WTC11 (cell line): ENCODE results near the gene P2RX1. TPM values are rescaled to one million over a fixed set of nuclear protein-coding genes. Genes with fewer than 3 reads are reported as not detected.
"Not testable (repeated sequence)": the region's sequence is repeated elsewhere in the genome, so short reads cannot be mapped to it uniquely, and the experiment has no call there.

Experiments
- ATAC-seq: fragments of 200-7000 bp; cut with Tn5 transposase; 2 replicates; pipeline ENCODE4 v1.10.0; 2021; ENCODE audit warnings: mild to moderate bottlenecking, moderate library complexity
- CTCF ChIA-PET: fragments of 300-600 bp; sonication (Branson Sonifier 250); formaldehyde crosslinking; loops from one replicate; lab custom pipeline; 2021; ENCODE audit warnings: antibody characterized with exemption; lab: Charles Lee
- POLR2A ChIA-PET: fragments of 350-600 bp; sonication (Branson Sonifier 250); formaldehyde crosslinking; loops from one replicate; lab custom pipeline; 2021; ENCODE audit warnings: antibody characterized with exemption; lab: Charles Lee
- DNase-seq: peaks from one replicate; pipeline ENCODE4 v3.0.0; 2021; ENCODE audit warnings: low spot score
- H3K27ac Mint-ChIP-seq: 2 replicates; pipeline ENCODE4 v1.8.0; 2021; ENCODE audit warnings: mixed read lengths
- H3K27me3 Mint-ChIP-seq: 2 replicates; pipeline ENCODE4 v1.8.0; 2021; ENCODE audit warnings: low read depth, mild to moderate bottlenecking, moderate library complexity, mixed read lengths
- H3K36me3 Mint-ChIP-seq: 2 replicates; pipeline ENCODE4 v1.8.0; 2021; ENCODE audit warnings: mixed read lengths
- H3K4me1 Mint-ChIP-seq: 2 replicates; pipeline ENCODE4 v1.8.0; 2022; ENCODE audit warnings: mixed read lengths
- H3K4me3 Mint-ChIP-seq: 2 replicates; pipeline ENCODE4 v1.8.0; 2021; ENCODE audit warnings: mild to moderate bottlenecking, moderate library complexity, mixed read lengths
- H3K9me3 Mint-ChIP-seq: 2 replicates; pipeline ENCODE4 v1.8.0; 2021; ENCODE audit warnings: mixed read lengths
- CREM ChIP-seq: sonication (generic); formaldehyde crosslinking; IDR thresholded peaks from 2 replicates; pipeline ENCODE4 v1.8.1; 2022; ENCODE audit warnings: mild to moderate bottlenecking, missing genetic modification reagents, moderate library complexity
- FOXP1 ChIP-seq: sonication (generic); formaldehyde crosslinking; IDR thresholded peaks from 2 replicates; pipeline ENCODE4 v1.8.0; 2022; ENCODE audit warnings: missing genetic modification reagents, mild to moderate bottlenecking, moderate library complexity, borderline replicate concordance
- GABPB1 ChIP-seq: sonication (generic); formaldehyde crosslinking; IDR thresholded peaks from 2 replicates; pipeline ENCODE4 v1.8.1; 2023; ENCODE audit warnings: mild to moderate bottlenecking, missing genetic modification reagents
- IRF2 ChIP-seq: sonication (generic); formaldehyde crosslinking; IDR thresholded peaks from 2 replicates; pipeline ENCODE4 v1.8.0; 2022; ENCODE audit warnings: low read depth, missing genetic modification reagents, borderline replicate concordance
- JAZF1 ChIP-seq: fragments of 250-450 bp; sonication (Bioruptor Pico); IDR thresholded peaks from 2 replicates; pipeline ENCODE4 v1.9.0; 2021; ENCODE audit warnings: moderate library complexity, mild to moderate bottlenecking, inconsistent platforms
- JUN ChIP-seq: sonication (generic); formaldehyde crosslinking; IDR thresholded peaks from 2 replicates; pipeline ENCODE4 v1.8.0; 2023; ENCODE audit warnings: mild to moderate bottlenecking, missing genetic modification reagents
- KAT7 ChIP-seq: sonication (generic); formaldehyde crosslinking; IDR thresholded peaks from 2 replicates; pipeline ENCODE4 v1.8.1; 2023; ENCODE audit warnings: missing genetic modification reagents, mild to moderate bottlenecking, borderline replicate concordance
- MYBL2 ChIP-seq: sonication (generic); formaldehyde crosslinking; IDR thresholded peaks from 2 replicates; pipeline ENCODE4 v1.8.1; 2023; ENCODE audit warnings: mild to moderate bottlenecking, moderate library complexity, missing genetic modification reagents
- NFE2L1 ChIP-seq: sonication (generic); formaldehyde crosslinking; IDR thresholded peaks from 2 replicates; pipeline ENCODE4 v1.8.1; 2023; ENCODE audit warnings: missing genetic modification reagents
- NR3C1 ChIP-seq: sonication (generic); formaldehyde crosslinking; conservative IDR thresholded peaks from 2 replicates; pipeline ENCODE4 v1.8.1; 2023; ENCODE audit warnings: low read depth, mild to moderate bottlenecking, missing genetic modification reagents
- ZNF121 ChIP-seq: sonication (generic); formaldehyde crosslinking; IDR thresholded peaks from 2 replicates; pipeline ENCODE4 v1.8.0; 2023; ENCODE audit warnings: missing genetic modification reagents
- ZNF232 ChIP-seq: sonication (generic); formaldehyde crosslinking; IDR thresholded peaks from 2 replicates; pipeline ENCODE4 v1.8.0; 2022; ENCODE audit warnings: mild to moderate bottlenecking, missing genetic modification reagents
- ZNF263 ChIP-seq: sonication (generic); formaldehyde crosslinking; IDR thresholded peaks from 2 replicates; pipeline ENCODE4 v1.8.1; 2022; ENCODE audit warnings: low read depth, mild to moderate bottlenecking, moderate library complexity, missing genetic modification reagents
- ZNF396 ChIP-seq: fragments of 250-450 bp; sonication (Bioruptor Pico); IDR thresholded peaks from 2 replicates; pipeline ENCODE4 v1.8.0; 2021; ENCODE audit warnings: mild to moderate bottlenecking, moderate library complexity, borderline replicate concordance
- ZNF423 ChIP-seq: fragments of 250-450 bp; sonication (Bioruptor Pico); IDR thresholded peaks from 2 replicates; pipeline ENCODE4 v2.1.2; 2022; ENCODE audit warnings: mild to moderate bottlenecking, moderate library complexity
- total RNA-seq: library from RNA; stranded (reverse); gene quantifications from 3 replicates; pipeline ENCODE4 v1.2.3, GENCODE V29; 2021
- TF ChIP-seq, protein P1 (sequence below): sonication (generic); formaldehyde crosslinking; conservative IDR thresholded peaks from 2 replicates; pipeline ENCODE4 v1.8.1; 2023; ENCODE audit warnings: mild to moderate bottlenecking, low read depth, missing genetic modification reagents, moderate library complexity
- TF ChIP-seq, protein P2 (sequence below): fragments of 250-450 bp; sonication (Bioruptor Pico); conservative IDR thresholded peaks from 2 replicates; pipeline ENCODE4 v1.9.0; 2021; ENCODE audit warnings: mild to moderate bottlenecking
- TF ChIP-seq, protein P3 (sequence below): sonication (generic); formaldehyde crosslinking; IDR thresholded peaks from 2 replicates; pipeline ENCODE4 v1.8.1; 2023; ENCODE audit warnings: mild to moderate bottlenecking, moderate library complexity, missing genetic modification reagents
- TF ChIP-seq, protein P4 (sequence below): sonication (generic); formaldehyde crosslinking; IDR thresholded peaks from 2 replicates; pipeline ENCODE4 v1.8.0; 2022; ENCODE audit warnings: mild to moderate bottlenecking, missing genetic modification reagents

Gene P2RX1
- total RNA-seq, 1 experiment from 2014 or later: 0.07 TPM

DNA sequence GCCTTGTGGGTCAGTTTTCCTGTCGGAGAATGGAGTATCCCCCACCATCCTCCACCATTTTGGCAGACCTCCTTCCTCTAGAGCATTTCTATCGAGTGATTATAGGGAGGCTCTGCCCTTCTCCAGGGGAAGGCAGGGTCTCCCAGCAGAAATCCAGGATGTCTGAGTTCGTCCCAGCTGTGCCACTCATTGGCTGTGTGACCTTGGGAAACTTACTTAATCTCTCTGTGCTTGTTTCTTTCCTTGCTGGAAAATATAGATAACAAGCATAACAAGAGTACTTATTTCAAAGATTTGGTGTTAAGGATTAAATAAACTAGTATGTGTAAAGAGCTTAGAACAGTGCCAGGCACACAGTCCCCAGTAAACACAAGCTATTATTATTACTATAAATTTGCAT lies 33.2 kb upstream of the P2RX1 start:
- H3K4me3 Mint-ChIP-seq: no peak overlapping the region
- no peak for DNase-seq
- H3K27ac Mint-ChIP-seq: no peak overlapping the region
- no peaks in the 10 kb centered on the region; the same call in 1 of the 2 replicates for H3K36me3 Mint-ChIP-seq
- no peak for ATAC-seq
- no peak for TF ChIP-seq JAZF1 (CRISPR knock-in tag)
- TF ChIP-seq IRF2 (CRISPR knock-in tag): no peak
- TF ChIP-seq, protein P1, sequence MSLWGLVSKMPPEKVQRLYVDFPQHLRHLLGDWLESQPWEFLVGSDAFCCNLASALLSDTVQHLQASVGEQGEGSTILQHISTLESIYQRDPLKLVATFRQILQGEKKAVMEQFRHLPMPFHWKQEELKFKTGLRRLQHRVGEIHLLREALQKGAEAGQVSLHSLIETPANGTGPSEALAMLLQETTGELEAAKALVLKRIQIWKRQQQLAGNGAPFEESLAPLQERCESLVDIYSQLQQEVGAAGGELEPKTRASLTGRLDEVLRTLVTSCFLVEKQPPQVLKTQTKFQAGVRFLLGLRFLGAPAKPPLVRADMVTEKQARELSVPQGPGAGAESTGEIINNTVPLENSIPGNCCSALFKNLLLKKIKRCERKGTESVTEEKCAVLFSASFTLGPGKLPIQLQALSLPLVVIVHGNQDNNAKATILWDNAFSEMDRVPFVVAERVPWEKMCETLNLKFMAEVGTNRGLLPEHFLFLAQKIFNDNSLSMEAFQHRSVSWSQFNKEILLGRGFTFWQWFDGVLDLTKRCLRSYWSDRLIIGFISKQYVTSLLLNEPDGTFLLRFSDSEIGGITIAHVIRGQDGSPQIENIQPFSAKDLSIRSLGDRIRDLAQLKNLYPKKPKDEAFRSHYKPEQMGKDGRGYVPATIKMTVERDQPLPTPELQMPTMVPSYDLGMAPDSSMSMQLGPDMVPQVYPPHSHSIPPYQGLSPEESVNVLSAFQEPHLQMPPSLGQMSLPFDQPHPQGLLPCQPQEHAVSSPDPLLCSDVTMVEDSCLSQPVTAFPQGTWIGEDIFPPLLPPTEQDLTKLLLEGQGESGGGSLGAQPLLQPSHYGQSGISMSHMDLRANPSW (CRISPR knock-in tag): no peak
- no peak for TF ChIP-seq ZNF423
- TF ChIP-seq ZNF232: no peak
- no peak for TF ChIP-seq ZNF396 (CRISPR knock-in tag)
- TF ChIP-seq NR3C1 (CRISPR knock-in tag): no peak
- TF ChIP-seq KAT7 (CRISPR knock-in tag): no peak
- TF ChIP-seq JUN: no peak
- TF ChIP-seq CREM (CRISPR knock-in tag): no peak
- no peak for TF ChIP-seq MYBL2 (CRISPR knock-in tag)
- H3K27me3 Mint-ChIP-seq: no peaks in the 10 kb centered on the region
- CTCF ChIA-PET: interaction anchor here (0.9 to 2.5 kb wide), 3 partner anchors 13 to 55 kb away, joined by 3 to 7 read pairs (median 5); no protein-coding TSS in a partner anchor
- no peaks in the 10 kb centered on the region for H3K9me3 Mint-ChIP-seq
- H3K4me1 Mint-ChIP-seq: no peaks in the 10 kb centered on the region
- POLR2A ChIA-PET: no interaction called here

DNA sequence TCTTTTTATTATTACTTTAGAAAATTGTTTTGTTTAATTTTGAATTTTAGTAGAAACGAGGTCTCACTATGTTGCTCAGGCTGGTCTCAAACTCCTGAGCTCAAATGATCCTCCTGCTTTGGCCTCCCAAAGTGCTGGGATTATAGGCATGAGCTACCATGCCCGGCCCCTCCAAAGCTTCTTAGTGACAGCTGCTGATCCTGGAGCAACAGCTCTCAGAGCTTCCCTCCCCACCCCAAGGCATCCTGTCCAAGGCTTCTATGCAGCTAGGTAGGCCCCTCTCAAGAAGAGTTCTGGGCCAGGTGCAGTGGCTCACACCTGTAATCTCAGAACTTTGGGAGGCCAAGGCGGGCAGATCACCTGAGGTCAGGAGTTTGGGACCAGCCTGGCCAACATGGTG lies 32.3 kb upstream of the P2RX1 start:
- ATAC-seq, H3K27me3 Mint-ChIP-seq, POLR2A ChIA-PET, H3K27ac Mint-ChIP-seq, H3K9me3 Mint-ChIP-seq, DNase-seq, H3K4me1 Mint-ChIP-seq, H3K4me3 Mint-ChIP-seq, H3K36me3 Mint-ChIP-seq: not testable (repeated sequence)
- CTCF ChIA-PET: interaction anchor here (1.0 to 2.5 kb wide), 3 partner anchors 13 to 56 kb away, joined by 3 to 7 read pairs (median 5); no protein-coding TSS in a partner anchor

DNA sequence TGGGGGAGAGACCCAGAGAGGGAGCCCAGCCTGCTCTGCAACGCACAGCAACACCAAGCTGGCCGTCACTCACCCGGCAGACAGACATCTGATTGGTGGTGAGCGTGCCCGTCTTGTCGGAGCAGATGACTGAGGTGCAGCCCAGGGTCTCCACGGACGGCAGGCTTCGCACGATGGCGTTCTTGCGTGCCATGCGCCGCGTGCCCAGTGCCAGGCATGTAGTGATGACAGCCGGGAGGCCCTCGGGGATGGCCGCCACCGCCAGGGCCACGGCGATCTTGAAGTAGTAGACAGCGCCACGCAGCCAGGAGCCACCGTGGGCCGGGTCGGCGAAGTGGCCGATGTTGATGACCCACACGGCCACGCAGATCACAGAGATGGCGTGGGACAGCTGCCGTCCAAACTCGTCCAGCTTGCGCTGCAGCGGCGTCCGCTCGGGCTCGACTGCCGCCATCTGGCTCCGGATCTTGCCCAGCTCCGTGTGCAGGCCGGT lies 31.1 kb upstream of the P2RX1 start:
- ChIA-PET POLR2A (no interaction called here), CTCF (interaction anchor here (1.4 to 2.5 kb wide), 2 partner anchors 12 to 58 kb away, joined by 5 to 7 read pairs; no protein-coding TSS in a partner anchor)
- H3K27ac Mint-ChIP-seq: no peak overlapping the region
- no peaks in the 10 kb centered on the region; the same call in 1 of the 2 replicates for H3K36me3 Mint-ChIP-seq
- H3K4me1 Mint-ChIP-seq: peaks cover 6% of the 10 kb centered on the region
- no peak for DNase-seq
- H3K27me3 Mint-ChIP-seq: no peaks in the 10 kb centered on the region
- no peaks in the 10 kb centered on the region for H3K9me3 Mint-ChIP-seq
- ATAC-seq: no peak
- H3K4me3 Mint-ChIP-seq: no peak overlapping the region
- TF ChIP-seq ZNF121: no peak
- TF ChIP-seq, protein P2, sequence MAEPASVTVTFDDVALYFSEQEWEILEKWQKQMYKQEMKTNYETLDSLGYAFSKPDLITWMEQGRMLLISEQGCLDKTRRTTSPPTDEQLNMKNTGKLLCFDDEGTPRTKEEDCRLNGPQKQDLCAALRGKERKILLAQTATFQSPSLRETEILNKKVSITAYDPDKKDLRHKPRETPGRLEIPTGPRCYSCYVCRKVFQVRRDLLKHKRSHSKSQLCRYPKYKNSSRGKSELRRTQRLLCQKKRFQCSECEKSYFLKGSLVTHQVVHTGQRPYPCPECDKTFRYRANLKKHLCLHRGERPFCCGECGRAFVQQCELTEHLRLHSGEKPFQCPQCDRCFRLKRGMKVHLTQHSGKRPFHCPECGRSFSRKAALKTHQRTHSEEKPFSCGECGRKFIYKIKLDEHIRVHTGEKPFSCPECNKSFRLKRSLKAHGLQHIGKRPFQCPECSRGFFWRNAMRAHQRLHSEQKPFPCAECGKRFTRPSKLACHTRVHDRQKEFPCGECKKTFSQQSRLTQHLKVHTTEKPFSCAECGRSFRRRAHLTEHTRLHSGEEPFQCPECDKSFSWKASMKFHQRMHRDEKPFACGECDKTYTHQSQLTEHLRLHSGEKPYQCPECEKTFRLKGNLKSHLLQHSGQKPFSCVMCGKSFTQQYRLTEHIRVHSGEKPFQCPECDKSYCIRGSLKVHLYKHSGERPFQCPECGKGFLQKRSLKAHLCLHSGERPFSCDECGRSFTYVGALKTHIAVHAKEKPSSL (CRISPR knock-in tag): no peak
- TF ChIP-seq ZNF423: no peak
- TF ChIP-seq, protein P1 (CRISPR knock-in tag): no peak
- TF ChIP-seq FOXP1 (CRISPR knock-in tag): no peak
- no peak for TF ChIP-seq JAZF1 (CRISPR knock-in tag)
- TF ChIP-seq, protein P3, sequence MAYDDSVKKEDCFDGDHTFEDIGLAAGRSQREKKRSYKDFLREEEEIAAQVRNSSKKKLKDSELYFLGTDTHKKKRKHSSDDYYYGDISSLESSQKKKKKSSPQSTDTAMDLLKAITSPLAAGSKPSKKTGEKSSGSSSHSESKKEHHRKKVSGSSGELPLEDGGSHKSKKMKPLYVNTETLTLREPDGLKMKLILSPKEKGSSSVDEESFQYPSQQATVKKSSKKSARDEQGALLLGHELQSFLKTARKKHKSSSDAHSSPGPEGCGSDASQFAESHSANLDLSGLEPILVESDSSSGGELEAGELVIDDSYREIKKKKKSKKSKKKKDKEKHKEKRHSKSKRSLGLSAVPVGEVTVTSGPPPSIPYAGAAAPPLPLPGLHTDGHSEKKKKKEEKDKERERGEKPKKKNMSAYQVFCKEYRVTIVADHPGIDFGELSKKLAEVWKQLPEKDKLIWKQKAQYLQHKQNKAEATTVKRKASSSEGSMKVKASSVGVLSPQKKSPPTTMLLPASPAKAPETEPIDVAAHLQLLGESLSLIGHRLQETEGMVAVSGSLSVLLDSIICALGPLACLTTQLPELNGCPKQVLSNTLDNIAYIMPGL (CRISPR knock-in tag): no peak
- no peak for TF ChIP-seq ZNF263 (CRISPR knock-in tag)
- TF ChIP-seq GABPB1 (CRISPR knock-in tag): no peak
- TF ChIP-seq, protein P4, sequence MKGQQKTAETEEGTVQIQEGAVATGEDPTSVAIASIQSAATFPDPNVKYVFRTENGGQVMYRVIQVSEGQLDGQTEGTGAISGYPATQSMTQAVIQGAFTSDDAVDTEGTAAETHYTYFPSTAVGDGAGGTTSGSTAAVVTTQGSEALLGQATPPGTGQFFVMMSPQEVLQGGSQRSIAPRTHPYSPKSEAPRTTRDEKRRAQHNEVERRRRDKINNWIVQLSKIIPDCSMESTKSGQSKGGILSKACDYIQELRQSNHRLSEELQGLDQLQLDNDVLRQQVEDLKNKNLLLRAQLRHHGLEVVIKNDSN (CRISPR knock-in tag): no peak
- TF ChIP-seq NFE2L1 (CRISPR knock-in tag): no peak
